Hematopoietic multipotent progenitor cell treated with erythropoietin and hydrocortisone succinate and interleukin-3 and kit ligand, for 15 days (in vitro differentiated cells): ENCODE results near the gene ENTPD8.

ENCODE experiments used
- DNase-seq: peaks from one replicate; pipeline ENCODE4 v3.0.0-alpha.2; 2015; ENCODE audit warnings: low spot score

ENTPD8 gene

DNA sequence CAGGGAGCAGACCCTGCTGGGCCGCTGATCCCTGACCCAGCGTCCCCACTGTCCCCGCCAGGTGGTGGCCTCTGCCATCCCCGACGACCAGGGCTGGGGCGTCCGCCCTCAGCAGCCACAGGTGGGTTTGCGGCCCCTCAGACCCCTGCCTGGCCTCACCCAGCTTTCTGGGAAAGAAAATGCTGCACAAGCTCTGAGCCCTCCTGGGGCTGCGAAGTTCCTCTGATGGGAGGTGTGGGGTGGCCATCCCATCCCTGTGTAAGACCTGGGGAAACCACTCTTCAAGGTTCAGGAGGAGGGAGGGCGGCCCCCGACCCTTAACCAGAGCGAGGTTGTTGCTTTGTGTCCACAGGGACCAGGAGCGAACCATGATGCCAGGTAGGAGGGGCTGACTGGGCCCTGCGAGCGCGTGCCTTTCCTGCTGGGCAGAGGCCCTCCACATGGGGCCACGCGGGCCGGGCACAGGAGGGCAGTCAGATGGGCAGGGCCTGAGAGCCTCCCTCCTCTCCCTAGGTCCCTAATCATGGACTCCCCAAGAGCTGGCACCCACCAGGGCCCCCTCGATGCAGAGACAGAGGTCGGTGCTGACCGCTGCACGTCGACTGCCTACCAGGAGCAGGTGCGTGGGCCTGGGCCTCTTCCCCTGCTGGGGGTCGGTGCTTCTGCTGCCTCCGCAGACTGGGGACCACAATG is 10.3 kb downstream of the ENTPD8 start:
- DNase-seq: no peak

DNA sequence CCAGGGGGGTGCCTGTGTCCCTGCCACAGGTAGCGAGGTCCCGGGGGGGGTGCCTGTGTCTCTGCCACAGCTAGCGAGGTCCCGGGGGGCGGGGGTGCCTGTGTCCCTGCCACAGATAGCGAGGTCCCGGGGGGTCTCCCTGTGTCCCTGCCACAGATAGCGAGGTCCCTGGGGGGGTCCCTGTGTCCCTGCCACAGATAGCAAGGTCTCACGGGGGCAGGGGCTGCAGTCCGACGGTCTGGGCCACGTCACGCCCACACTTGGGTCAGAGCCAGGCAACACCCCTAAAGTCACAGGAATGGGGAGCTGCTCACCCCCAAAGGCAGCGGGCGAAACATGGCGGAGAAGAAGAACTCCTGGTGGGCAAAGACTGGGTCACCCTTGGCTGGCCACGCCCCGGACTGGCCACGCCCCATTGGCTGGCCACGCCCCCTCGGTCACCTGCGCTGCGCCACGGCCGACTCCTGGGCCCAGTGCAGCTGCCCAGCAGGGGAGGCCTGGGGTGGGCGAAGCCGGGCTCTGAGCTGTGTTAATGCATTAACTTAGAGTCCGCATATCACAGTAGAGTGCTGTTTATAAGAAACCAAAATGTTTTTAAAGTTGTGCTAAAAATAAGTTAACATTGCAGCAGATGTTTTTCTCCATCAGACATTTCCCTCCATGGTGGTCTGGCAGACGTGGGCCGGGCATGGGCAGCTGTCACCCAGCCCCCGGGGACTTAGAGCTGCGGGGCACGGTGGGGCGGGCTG is 11.0 kb downstream of the ENTPD8 start:
- no peak for DNase-seq

GRCh38 chr9:137429546-137429890 is 11.6 kb downstream of the ENTPD8 start:
- no peak for DNase-seq

- DNase-seq: no peak
These were observed 12.2 kb downstream of the ENTPD8 start for GRCh38 chr9:137428841-137429545.

- DNase-seq: no peak
These were observed 12.9 kb downstream of the ENTPD8 start for GRCh38 chr9:137428311-137428630.

DNA sequence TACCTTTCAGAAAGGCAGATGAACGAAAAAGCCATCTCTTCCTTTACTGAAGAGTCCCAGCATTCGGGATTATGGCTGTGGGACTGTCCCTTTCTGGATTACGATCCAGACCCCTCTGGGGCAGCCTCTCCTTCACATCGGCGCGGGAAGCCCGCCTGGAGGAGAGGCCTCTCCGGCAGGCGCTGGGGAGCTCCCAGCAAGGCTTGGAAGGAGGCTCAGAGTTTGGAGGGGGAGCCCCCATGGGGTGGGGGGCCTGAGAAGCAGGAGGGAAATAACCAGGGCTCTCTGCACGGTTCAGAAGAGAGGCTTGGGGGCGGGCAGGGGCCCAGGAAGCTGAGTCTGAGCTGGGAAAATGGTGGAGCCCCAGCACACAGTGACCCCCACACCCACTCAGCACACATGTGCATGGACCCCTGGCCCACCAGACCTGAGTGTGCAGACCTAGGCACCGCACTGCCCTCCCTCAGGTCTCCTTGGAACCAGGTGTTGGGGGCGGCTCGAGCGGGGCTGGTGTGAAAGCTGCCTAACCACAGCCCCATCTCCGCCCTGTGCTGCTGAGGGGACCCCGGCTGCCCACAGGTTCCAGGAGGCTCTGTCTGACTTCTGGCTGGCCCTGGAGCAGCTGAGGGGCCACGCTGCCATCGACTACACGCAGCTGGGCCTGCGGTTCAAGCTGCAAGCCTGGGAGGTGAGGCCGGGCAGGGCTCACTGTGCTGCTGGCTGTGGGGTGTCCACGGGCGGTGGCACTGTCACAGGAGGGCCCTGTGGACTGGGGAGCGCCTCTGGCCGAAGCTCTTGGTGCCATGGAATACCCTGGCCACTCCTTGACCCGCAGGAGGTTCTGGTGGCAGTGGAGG is 13.5 kb downstream of the ENTPD8 start:
- DNase-seq: no peak

DNA sequence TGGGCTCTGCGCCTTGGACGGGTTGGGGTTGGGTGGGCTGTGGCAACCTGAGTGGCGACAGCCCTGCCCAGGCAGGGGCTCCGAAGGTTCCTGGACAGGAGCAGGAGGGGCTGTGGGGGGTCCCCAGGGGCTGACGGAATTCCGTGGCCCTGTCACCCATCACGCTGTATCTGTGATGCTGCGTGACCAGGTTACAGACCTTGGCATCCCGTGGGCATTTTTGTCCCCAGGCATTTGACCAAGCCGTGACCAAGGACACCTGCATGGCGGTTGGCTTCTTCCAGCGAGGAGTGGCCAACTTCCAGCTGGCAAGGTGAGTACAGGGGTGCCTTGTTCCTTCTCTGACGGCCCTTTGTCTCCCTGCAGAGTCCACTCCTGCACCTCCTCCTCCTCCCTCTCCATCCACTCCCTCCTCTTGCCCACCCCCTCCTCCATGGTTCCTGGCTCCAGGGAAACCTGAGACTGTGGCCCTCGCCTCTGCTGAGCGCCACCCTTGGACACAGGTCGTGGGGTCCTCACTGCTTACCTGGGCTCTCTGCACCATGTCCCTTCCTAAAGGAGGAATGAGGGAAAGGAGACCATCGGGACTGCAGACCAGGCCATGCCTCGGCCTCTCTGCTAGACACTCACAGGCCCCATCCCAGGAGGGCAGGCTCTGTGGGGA is 15.0 kb downstream of the ENTPD8 start:
- DNase-seq: no peak

DNA sequence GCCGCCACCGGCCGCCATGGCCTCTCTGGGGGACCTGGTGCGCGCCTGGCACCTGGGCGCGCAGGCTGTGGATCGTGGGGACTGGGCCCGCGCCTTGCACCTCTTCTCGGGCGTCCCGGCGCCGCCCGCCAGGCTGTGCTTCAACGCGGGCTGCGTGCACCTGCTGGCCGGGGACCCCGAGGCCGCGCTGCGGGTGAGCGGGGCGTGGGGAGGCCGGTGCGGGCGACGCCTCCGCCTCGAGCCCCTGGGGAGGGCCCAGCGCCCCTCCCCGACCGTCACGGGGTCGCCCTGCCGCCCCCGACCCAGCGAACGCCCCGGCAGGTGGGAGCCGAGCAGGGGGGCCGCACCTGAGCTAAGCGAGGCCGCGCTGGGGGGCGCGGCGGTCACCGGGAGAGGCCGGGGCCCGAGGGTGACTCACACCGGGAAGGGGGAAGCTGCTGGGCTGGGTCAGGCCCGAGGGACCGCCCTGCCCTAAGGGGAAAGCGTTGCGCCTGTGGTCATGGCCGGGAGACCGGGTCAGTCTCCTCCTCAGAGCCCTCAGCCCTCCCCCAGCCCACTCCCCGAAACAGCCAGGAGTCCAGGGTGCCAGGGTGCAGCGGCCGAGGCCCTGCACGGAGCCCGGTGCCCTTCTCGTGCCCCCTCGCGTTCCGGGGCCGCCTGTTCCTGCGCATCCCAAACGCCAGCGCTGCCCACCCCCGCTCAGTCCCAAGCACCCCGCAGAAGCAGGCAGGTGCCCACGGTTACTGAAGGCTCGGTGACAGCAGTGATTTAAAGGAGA is 17.5 kb downstream of the ENTPD8 start:
- DNase-seq: no peak

DNA sequence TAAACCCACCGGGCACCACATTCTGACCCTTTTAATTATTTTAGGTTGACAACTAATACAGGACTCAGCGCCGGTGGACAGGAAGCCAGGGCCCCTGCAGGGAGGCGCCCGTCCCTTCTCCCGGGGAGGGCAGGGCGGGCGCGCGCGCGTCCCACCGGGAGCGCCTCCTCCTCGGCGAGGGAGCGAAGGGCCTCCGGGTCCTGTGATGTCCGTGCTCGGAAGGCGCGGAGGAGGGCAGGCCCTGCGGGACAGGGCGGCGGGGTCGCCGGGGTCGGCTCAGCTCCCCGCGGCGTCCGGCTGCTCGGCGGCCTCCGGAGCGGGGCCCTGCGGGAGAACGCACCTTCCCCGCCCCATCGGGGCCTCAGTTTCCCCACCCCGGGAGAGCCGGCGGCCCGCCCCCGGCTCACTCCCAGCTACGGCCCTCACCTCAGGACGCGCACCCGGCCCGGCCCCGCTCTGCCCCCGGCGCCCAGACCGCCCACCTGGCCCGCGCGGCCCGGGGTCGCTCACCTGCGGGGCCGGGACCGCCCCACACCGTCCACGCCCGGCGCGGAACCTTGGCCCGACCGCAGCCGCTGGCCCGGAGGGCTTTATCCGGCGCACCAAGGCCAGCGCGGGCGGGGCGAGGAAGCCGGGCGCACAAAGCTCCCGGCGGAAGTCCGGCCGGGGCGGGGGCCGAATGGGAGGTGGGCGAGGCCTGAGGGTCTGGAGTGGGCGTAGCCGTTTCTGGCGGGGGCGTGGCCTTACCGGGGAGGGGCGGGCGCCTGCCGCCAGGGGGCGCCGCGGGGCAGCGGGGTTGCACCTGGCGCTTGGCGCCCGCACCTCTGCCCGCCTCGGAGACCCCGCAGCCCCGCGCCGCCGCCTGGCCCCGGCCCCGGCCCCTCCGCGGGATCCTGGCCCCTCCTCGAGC is 18.3 kb downstream of the ENTPD8 start, which contains the start of the genes EXD3 and NOXA1:
Gene EXD3 (minus strand): TSS at position 559 of the 910 bp plus-strand sequence. CDS start 27,805 bp downstream, outside the sequence.
Gene NOXA1 (plus strand): TSS at position 790 of the 910 bp plus-strand sequence. CDS start 137 bp downstream, outside the sequence.
- DNase-seq: peak; percentile 89

GRCh38 chr9:137421838-137422603 is 19.1 kb downstream of the ENTPD8 start:
- peak; percentile 6 for DNase-seq

DNA sequence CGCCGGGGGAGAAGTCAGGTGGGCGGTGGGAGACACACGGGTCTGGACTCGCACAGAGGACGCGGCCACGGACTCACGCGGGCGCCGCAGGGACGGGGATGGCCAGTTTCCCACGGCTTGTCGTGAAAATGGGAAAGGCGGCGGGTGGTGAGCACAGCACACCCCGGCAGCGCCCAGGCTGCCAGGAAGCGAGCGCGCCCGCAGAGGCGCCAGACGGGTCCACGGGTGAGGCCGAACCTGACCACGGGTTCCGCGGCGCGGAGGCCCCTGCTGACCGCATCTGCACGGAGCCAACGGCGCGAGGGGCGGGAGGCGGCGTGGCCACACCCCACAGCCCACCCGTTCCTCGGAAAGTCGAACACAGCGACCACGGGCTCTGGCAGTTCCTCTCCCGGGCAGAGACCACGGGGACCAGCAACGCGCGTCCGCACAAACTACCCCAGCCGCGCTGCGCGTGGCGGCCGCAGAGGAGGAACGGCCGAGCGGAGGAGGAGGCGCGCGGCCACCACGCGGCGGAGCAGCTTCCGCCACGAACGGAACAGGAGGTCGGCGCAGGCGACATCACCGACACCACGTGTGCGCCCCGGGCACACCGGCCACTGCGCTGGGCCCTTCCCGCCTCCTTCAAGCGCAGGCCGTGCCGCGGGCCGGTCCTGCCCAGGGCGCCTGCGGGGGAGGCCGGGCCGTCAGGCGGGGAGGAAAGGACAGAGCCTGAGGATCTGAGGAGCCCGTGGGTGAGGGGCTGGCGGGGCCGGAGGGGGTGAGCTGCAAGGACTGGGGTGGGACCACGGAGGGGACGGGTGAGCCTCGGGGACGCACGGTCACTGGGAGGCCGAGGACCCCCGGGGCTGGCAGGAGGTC is 23.8 kb downstream of the ENTPD8 start:
- DNase-seq: no peak

DNA sequence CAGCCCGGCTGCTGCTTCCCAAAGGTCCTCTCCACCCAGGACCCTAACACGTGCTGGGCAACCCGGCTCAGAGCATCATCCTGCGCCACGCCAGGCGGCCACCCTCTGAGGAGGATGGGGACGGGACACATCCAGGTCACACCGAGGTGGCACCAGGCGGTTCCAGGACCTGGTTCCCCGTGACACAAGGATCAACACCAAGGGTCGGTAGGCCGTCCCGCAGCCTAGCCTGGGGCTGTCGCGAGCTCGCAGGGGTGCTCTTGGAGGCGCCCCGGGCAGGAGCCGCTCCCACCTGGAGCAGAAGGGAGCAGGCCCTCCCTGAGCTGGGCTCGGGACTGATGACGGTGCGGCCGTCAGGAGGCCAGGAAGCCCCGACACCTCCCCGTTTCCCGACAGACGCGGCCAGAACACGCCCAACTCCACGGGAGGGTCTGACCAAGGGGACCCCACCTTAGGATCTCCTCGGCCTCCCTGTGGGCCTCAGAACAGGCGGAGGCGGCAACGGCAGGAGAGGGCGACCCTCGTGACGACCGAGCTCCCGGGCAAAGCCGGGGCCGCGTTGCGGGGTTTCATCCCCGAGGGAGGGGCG is 24.5 kb downstream of the ENTPD8 start:
- no peak for DNase-seq

DNA sequence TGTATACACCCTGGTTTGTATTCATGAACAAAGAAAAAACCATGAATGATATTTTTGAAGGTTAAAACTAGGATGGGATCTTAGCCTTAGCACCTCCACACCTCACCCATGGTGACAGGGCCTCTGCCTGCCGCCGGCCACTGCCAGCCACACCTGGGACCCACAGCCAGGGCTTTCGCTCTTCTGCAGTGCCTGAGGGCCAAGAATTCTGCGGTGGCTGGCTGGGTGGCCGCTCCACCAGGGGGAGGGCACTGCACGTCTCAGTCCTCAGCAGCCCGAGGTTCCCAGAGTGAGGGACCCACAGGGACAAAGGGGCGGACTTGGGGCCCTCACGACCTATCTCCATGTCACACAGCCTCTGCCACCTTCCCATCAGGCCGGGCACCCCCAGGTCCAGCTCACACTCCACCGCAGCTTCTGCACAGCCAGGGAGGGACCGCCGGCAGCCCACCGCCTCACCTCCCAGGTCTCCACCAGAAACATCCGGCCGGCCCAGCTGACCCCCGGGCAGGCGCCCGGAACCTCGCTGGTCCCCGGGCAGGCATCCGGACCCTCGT is 25.1 kb downstream of the ENTPD8 start:
- no peak for DNase-seq

- no peak for DNase-seq
These were observed 25.7 kb downstream of the ENTPD8 start for GRCh38 chr9:137415451-137415850.

DNA sequence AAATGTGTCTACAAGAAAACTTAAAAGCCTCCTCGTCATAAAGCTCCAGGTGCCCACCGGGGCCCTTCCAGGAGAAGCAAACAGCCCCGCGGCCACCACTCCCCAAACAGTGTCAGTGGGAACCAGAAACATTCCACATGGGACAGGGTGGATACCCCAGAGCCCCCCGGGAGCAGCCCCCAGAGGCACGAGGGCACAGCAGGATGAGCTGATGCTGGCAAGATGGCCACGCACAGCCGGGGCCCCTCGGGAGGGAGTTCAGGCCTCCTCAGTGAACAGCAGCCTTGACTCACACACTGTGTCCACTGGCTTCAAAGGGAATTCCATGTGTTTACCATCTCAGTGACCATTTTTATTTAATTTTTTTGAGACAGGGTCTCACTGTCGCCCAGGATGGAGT is 28.7 kb downstream of the ENTPD8 start:
- DNase-seq: no peak

- no peak for DNase-seq
These were observed 29.3 kb downstream of the ENTPD8 start for GRCh38 chr9:137411645-137412380.

DNA sequence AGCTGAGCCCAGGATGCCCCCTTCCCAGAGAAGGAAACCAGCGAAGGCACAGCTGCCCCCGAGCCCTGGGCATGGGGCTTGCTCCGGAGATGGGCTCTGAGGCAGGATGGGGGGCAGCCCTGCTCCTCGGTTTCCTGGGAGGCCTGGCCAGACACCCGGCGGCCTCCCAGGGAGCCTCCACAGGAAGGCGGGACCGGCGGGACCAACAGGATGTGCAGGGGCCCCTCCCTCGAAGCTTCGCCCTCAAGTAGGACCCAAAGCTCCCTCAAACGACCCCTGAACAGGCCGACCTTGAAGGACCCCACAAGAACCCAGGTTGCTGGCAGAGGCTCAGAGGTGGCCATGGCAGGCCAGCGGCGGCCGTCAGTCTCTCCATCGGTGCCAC is 29.9 kb downstream of the ENTPD8 start:
- DNase-seq: no peak
